Epithelial cell of umbilical artery (primary cell): Measurements from ENCODE around the gene PKLR. TPM values are rescaled to one million over a fixed set of nuclear protein-coding genes. Genes with fewer than 3 reads are reported as not detected.

ENCODE experiments used
- total RNA-seq: library from RNA; depleted of rRNA; stranded (reverse); fragments of >200 nt; gene quantifications from 2 replicates; pipeline ENCODE4 v1.2.3, GENCODE V29; 2014

Gene PKLR
- not detected in 2 replicates for total RNA-seq

GRCh38 chr1:155301342-155301841 lies at the start of gene PKLR:
PKLR (minus strand) TSS chr1:155301438; CDS start chr1:155301395, 43 bp downstream.

GRCh38 chr1:155320661-155321617 lies 19.7 kb upstream of the PKLR start, which contains the start of gene RUSC1:
RUSC1 (plus strand) TSS chr1:155320894; CDS start chr1:155321774, 880 bp downstream.

GRCh38 chr1:155308493-155309422 lies 7.5 kb upstream of the PKLR start, which contains the start of gene FDPS:
FDPS (plus strand) TSS chr1:155308866; CDS start chr1:155309790, 924 bp downstream.

GRCh38 chr1:155277070-155277901 lies 24.0 kb downstream of the PKLR start, which contains the start of gene HCN3:
HCN3 (plus strand) TSS chr1:155277463; CDS start chr1:155277591, 128 bp downstream.

GRCh38 chr1:155273343-155274245 lies 27.6 kb downstream of the PKLR start, which contains the start of gene CLK2:
CLK2 (minus strand) TSS chr1:155273504; CDS start chr1:155270977, 2,527 bp downstream.

GRCh38 chr1:155261852-155262673 lies 39.2 kb downstream of the PKLR start, which contains the start of gene SCAMP3:
SCAMP3 (minus strand) TSS chr1:155262360; CDS start chr1:155262151, 209 bp downstream.

GRCh38 chr1:155255243-155256007 lies 45.8 kb downstream of the PKLR start, which contains the start of gene ENTREP3:
ENTREP3 (minus strand) TSS chr1:155255483; CDS start chr1:155254877, 606 bp downstream.

Other genes with a start within 250 kb of the PKLR start
- 8.8 and 9.7 TPM in 2 replicates for gene EFNA4, start 237.7 kb downstream of the PKLR start, total RNA-seq
- gene EFNA3, start 222.6 kb downstream of the PKLR start, total RNA-seq: 0.76 and 0.97 TPM in 2 replicates
- 57.0 and 96.1 TPM in 2 replicates for gene EFNA1, start 173.6 kb downstream of the PKLR start, total RNA-seq
- 33.8 and 45.1 TPM in 2 replicates for gene SLC50A1, start 165.6 kb downstream of the PKLR start, total RNA-seq
- 24.2 and 50.0 TPM in 2 replicates for gene DPM3, start 160.9 kb downstream of the PKLR start, total RNA-seq
- gene KRTCAP2, start 128.1 kb downstream of the PKLR start, total RNA-seq: 61.1 and 119 TPM in 2 replicates
- 3.5 and 3.9 TPM in 2 replicates for gene TRIM46, start 127.6 kb downstream of the PKLR start, total RNA-seq
- 8.2 and 12.3 TPM in 2 replicates for gene THBS3, start 93.5 kb downstream of the PKLR start, total RNA-seq
- 58.1 and 85.8 TPM in 2 replicates for gene MTX1, start 92.7 kb downstream of the PKLR start, total RNA-seq
- gene ENTREP3, start 46.0 kb downstream of the PKLR start, total RNA-seq: 4.5 and 5.2 TPM in 2 replicates
- 22.3 and 29.2 TPM in 2 replicates for gene SCAMP3, start 39.1 kb downstream of the PKLR start, total RNA-seq
- gene CLK2, start 27.9 kb downstream of the PKLR start, total RNA-seq: 14.3 and 21.7 TPM in 2 replicates
- gene HCN3, start 24.0 kb downstream of the PKLR start, total RNA-seq: 0.30 and 0.32 TPM in 2 replicates
- 529 and 554 TPM in 2 replicates for gene FDPS, start 7.4 kb upstream of the PKLR start, total RNA-seq
- gene RUSC1, start 19.5 kb upstream of the PKLR start, total RNA-seq: 8.8 and 14.9 TPM in 2 replicates